NCI-H2107 (cell line): ENCODE data around the gene DFFB.

Experiments used
- DNase-seq: peaks from one replicate; lab custom pipeline; 2025; lab: John Stamatoyannopoulos, UW

The DFFB gene

DNA sequence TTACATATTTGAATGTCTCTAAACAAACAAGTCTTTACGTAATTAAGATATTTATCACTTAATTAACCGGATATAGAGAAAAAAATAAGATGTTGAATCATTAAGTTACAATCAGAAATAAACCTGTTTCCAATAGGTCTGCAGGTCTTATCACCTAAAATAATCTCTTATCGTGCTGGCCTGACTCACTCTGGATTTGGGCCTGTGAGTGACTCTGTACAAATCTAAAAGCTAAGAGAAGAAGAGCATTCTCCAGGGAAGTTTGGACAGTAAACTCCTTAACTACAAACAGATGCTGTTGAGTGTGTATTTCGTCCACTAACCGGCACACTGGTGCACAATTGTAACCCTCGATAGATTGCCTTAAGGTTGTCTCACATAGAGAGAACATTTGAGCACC, 25.6 kb upstream of the DFFB start:
- DNase-seq: no peak

DNA sequence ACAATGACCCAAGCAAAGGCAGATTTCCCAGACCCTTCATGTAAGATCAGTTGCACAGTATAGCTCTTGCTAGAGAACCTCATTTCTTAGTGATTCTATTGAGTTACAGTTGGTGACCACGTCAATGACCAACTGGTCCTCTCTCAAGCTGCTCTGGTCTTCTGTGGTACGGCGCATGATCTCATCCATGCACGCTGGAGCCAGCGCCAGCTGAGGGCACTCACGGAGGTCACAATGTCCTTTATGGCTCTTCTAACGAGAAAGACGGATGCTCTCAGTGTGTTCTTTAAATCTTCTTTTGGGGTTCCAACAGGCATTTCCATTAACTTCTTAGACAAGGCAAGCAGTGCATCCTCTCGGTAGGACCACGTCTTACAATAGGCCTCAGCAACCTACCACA, 22.6 kb upstream of the DFFB start:
- no peak for DNase-seq

DNA sequence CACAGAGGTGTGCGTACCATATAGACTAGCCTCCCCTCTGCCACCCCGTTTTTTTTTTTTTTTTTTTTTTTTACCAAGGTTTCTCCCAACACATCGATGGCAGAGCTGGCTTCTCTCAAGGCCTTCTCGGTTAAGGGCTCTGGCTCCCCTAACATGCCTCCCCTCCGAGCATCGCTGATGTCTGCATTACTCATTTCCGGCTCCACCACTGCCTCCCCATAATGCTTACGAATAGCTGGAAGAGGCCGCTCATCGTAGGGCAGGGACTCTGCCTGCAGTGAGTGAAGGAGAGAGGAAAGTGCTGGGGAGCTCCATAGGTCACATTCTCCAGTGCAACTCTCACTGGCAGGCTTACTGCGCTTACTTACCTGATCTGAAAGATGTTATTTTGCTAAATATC, 20.9 kb upstream of the DFFB start:
- DNase-seq: no peak

DNA sequence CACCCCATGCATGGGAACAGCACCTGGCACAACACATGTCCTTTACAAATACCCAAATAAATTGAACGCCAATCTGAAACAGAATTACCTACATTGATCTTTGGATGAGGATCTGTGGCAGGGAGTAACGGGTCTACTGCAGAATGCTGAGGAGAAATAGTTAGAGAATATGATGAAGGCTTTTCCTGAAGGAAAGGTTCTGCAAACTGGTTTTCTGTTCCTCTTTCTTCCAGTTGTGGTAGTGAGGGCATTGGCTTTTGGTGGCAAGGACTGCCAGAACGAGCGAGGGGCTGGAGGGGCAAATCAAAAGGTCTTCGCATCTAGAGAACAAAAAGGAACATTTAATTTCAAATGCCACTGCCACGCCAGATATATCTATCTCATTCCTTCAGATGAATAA, 20.1 kb upstream of the DFFB start:
- DNase-seq: no peak

DNA sequence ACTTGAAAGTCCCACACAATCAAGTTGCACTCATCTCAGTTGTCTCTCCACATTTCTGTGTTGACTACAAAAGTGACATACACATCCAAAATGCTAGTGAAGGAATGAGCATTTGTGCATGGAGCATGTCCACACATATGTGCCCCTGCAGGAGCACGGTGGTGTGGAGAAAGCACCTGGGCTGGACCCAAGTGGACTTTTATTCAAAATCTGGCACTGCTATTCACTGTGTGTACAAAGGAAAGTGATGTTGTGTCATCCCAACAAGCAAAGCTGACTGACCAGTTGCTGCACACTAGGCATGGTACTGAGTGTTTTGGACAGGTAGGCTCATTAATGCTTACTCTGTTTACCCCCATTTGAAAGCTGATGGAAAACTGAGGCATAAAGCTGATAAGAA, 19.6 kb upstream of the DFFB start:
- no peak for DNase-seq

DNA sequence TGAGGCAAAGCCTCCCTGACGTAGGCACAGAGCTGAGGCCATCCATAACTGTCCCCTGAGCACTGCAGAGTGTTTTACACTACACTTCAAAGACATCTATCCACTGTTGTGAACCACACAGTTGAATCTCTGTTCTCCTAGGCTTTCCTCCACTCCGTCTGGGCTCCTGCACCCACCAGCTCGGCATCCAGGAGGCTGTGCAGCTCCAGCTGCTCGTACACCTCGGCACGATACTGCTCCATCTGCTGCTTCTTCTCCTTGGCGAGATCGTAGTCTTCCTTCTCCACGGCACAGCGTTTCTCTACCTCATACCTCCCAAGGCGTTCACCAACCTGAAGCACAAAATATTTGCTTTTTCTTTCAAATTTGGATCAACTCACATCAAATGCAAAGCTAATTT, 18.5 kb upstream of the DFFB start:
- no peak for DNase-seq

DNA sequence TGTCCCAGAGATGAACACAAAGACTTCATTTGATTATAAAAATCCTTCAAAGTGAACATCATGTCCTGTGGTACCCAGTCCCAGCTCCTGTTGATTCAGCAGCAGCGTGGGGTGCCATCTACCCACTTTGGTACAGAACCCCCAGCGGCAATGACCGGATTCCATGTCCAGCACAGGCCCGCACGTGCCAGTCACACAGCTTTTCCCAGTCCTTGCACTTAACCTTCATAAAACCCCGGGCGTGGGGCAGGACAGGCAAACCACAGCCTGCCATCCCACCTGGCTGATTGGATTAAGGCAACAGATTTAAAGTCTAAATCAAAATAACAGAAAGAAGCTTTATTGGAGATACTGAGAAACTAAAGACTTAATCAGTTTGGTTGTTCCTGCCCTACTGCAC, 15.8 kb upstream of the DFFB start:
- DNase-seq: no peak

DNA sequence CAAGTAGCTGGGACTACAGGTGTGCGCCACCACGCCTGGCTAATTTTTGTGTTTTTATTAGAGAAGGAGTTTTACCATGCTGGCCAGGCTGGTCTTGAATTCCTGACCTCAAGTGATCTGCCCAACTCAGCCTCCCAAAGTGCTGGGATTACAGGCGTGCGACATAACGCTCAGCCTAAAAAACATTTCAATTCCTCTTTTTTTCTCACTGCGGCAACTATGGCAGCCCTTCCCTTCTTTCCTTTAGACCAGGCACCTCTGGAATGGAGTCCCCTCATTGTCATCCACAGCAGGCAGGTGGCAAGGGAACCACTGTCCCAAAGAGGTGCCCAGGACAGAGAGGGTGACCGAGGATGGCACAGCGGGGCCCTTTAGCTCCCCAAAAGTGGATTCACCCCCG, 14.4 kb upstream of the DFFB start:
- no peak for DNase-seq

DNA sequence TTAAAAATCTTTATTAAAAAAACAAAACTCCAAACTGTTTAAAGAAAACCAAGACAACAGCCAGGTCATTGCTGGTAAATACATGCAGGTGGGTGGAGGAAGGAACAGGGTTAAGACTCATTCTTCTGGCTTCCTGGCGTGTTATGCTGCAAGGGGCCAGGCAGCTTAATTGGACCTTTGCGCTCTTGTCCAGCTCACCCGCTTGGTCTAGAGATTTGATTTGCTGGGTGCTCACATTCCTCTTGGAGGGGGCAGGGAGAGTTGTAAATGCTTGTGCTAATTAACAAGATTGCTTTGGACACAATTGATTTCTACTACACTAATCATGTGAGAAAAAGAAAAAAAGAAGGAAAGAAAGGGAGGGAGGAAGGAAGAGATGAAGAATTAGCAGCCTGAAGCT, 10.7 kb upstream of the DFFB start:
- DNase-seq: no peak

DNA sequence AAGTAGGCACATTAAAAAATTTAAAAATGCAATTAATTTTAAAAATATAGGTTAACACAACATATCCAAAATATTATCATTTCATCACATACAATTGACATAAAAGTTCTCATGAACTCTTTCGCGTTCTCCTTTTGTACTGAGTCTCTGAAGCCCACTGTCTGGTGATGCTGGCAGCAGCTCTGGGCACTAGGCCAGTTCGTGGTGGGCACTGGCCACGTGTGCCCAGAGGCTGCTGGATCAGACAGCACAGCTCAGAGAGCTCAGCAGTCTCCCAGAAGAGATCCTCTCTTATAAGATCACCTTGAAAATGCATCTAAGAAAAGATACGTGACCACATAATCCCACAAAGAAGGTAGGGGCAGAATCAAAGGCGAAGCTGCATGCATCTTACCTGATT, 10.2 kb upstream of the DFFB start:
- DNase-seq: no peak

DNA sequence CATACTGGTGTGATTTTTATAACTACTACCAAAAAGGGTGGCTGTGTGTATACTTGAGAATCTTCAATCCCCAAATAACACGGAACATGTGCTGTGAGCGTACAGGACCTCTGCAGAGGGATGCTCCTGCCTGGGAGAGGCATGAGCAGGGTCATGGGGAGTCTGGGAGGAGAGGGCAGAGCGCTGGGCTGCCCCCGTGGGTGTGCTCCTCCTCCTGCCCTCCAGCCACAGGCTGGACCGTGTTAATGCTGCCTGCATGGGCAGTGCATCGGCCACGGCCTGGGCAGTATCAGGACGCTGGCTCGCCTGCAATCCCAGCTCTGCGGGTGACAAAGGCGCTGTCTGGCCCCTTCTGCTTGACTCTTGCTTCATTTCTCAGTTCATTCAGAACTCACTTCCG, 6.4 kb upstream of the DFFB start:
- no peak for DNase-seq

DNA sequence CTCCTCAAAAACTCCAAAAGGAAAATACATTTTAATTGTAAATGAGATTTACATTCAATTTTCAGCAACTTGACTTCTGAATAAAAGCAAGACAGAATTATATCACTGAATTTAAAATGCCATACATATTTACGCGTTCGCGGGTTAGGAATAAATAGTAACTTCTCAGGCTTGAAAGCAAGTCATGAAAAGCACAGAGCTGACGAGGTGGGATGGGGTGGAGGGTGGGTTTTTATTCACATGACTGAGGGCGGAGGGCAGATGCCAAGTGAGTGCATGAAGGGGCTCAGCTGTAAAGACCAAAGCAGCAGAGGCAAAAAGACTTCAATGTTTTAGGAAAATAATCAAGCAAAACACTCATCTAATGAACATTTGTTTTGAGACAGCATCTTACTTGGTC, 6.0 kb upstream of the DFFB start:
- no peak for DNase-seq

DNA sequence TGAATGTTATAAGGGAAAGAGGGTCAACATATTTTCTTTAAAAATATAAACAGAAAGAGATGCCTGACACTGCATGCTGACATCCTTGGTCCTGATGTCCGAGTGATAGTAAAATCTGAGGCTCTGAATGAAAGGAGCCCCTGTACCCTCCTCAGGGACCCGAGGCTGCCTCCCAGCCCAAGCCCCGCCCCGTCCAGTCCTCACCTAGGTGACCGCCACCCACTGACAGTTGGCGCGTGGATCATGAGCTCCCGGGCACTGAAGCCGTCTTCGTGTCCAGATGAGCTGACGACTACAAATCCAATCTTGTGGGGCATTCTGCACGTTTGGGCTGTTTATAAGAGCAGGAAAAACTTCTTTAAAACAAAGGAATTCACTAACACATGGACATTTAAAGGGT, 5.2 kb upstream of the DFFB start:
- DNase-seq: no peak

DNA sequence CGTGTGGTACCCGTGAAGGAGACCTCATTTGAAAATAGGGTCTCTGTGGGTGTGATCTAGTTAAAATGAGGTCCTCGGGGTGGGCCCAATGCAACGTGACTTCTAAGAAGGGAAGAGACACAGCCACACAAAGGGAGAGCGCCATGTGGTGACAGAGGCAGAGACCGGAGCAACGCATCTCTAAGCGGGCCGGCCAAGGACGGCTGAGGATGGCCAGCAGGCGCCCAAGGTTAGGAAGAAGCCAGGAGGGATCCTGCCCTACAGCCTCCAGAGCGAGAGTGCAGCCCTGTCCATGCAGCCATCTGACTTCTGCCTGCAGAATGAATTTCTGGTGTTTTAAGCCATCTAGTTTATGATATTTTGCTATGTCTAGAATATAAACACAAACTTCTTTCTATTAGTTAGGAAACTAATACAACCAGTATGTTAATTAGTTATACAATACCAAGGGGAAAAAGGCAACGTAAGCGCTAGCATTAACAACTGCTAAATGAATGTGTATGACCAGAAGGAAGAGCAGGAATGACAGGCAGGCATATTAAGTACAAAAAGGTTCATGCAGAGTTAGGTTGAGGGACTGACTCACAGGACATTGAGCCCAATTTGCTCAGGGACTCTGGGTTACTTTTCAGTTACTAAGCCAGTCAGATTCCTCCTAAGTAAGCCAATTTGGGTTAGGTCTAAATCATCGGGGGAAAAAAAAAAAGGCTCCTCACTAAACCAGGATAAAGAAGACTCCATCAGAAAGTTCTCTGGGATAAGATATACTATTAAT, 4.4 kb upstream of the DFFB start:
- DNase-seq: no peak

DNA sequence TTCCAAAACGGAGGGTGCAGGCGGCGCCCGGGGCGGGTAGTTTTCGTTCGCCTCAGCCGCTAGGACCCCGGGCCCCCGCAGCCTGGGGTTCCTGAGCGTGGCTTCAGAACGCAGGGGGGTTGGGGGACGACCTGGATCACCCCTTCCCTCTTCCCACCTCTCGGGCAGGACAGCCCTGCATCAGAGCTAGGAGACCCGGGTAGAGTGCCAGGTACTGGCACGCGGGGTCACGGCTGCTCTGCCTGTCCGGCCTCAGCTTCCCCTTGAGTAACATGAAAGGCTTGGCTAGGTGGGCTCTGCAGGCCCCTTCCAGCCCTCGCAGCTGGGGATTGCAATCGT, 484 bp downstream of the DFFB start:
- DNase-seq: no peak

DNA sequence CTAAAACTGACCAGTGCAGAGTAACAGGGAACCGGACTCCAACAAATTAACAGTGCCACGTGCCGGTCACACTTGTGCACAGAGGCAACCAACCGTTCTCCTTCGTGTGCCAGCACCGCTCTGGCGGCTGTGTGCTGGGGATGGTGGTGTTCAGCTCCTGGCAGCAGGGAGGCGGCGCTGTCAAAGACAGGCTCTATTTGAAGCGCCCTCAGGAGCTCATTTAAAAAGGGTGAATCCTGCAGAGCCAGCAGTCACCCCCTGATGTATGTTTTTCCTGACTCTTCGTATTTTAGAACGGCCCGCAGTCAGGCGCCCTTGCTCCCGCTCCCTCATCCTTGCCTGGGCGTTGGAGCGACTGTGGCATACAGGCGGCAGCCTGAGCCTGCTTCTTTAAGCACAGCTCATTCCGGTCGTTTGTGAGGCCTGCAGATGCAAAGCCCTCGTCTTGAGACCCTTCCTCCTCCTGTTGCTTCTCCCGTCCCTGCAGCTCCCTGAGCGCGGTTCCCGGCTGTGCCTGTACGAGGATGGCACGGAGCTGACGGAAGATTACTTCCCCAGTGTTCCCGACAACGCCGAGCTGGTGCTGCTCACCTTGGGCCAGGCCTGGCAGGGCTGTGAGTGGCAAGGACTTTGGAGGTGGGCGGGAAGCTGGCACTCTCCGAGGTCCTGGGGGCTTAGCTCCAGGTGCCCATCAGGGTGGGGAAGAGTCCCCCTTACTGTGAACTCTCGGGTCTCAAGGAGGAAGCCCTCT, 1.1 kb downstream of the DFFB start:
- DNase-seq: no peak

DNA sequence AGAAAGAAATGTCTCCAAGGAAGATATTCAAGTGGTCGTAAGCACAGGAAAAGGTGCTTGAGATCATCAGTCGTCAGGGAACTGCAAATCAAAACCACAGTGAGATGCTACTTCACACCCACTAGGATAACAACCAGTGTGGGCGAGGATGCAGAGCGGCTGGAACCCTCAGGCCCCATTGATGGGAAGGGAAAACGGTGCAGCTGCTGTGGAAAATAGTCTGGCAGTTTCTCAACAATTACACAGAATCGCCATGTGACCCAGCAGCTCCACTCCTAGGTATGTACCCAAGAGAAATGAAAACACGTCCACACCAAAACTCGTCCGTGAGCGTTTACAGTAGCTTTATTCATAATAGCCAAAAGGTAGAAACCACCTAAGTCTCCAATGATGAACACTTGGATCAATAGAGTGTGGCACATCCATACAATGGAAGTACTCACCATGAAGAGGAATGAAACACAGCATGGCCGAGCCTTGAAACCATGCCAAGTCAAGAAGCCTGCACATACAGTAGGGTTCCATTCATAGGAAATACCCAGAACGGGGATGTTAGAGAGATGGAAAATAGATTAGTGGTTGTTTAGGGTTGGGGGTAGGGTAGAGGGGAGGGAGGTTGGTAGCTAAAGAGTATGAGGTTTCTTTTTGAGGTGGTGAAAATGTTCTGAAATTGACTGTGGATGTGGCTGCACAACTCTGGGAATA, 6.1 kb downstream of the DFFB start:
- DNase-seq: no peak

DNA sequence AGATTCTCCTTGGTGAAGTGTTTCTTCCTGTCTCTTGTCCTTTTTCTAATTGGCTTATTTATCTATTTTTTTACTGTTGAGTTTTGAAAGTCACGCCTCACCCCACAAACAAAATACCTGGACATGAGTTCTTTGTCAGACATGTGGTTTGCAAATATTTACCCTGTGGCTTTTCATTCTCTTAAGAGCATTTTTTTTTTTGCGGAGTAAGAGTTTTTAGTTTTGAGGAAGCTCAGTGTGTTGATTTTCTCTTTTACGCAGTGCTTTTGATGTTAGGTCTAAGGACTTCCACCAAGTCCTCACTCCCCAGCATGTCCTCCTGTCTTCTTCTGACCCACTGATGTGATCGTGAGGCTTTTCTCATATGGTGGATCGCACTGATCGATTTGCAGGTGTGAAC, 7.6 kb downstream of the DFFB start:
- no peak for DNase-seq

DNA sequence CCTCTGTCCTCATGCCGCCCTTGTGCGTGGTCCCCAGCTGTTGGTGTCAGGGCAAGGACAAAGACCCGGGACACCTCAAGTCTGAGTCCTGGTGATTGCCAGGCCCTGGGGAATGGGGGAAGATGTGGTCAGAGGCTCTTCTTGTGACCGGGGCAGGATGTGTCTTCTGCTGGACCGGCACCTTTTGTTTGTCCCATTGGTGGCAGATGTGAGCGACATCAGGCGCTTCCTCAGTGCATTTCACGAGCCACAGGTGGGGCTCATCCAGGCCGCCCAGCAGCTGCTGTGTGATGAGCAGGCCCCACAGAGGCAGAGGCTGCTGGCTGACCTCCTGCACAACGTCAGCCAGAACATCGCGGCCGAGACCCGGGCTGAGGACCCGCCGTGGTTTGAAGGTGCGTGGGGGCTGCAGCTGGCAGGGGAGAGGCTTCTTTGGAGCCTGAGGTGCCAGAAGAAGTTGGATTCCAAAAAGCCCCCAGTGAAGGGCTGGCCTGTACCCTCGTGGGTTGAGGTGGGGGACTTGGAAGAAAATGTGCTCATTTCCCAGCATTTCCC, 8.4 kb downstream of the DFFB start:
- DNase-seq: no peak

DNA sequence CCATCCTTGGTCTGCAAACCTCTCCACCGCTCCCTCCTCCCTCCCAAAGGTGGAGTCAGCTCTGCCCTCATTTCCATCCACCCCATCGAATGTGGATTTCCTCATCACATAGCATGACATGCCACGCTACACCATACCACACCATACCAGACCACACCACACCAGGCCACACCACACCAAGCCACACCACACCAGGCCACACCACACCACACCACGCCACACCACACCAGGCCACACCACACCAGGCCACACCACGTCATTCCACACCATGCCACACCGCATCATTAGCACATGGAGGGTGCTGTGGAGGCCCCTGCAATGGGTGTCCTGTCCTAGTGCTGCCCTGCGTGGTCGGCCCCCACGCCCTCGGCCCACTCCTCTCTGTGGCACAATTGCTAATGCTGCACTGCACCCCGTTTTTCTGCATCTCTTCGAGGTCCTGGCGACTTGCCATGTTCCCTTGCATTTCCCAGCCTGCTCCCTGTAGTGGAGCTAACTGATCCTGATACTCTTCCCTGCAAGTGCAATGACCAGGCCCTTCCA, 11.3 kb downstream of the DFFB start:
- no peak for DNase-seq

DNA sequence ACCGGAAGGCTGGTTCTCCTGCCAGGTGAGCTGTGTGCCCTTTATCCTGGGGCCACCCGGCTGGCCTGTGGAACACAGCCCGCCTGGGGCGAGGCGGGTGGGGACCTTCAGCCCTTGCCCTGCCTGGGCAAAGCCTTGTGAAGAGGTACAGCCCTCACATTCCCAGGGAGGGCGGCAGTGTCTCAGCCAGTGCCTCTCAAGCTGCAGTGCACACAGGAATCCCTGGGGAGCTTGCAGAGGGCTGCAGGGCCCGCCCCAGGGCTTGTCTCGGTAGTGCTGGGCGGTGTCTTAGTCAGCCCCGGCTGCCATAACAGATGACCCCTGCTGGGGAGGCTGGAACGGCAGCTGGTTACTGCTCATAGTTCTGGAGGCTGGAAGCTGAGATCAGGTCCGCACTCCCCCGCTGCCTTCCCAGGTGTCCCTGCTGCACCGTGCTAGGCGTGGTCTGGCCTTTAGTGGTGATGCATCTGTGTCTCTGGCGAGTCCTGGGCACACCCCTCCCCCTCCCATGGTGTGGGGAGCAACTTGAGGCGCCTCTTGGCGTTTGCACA, 12.6 kb downstream of the DFFB start:
- DNase-seq: peak; percentile 29

DNA sequence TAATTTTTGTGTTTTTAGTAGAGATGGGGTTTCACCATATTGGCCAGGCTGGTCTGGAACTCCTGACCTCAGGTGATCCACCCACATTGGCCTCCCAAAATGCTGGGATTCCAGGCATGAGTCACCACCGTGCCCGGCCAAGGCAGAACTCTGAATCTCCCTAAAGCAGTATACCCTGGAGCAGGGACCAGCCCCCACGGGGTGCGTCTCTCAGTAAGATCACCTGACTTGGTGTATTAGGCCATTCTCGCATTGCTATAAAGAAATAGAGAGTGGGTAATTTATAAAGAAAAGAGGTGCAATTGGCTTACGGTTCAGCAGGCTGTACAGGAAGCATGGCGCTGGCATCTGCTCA, 14.2 kb downstream of the DFFB start:
- DNase-seq: no peak

DNA sequence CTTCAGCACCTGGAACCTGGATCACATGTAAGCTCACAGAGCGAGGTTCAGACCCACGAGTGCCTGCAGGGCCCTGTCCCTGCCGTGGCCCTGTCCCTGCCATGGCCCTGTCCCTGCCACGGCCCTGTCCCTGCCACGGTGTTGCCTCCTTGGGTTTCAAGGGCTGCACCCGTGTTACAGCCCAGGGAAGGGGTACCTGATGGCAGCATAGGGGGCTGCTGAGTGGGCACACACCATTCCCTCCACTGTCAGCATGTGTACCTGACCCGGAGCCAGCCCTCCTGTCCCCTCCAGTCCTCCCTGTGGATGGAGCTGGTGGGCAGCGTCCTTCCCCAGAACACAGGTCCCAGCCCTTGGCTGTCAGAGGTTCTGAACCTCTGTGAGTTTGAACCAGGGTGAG, 15.3 kb downstream of the DFFB start:
- no peak for DNase-seq
